ENCODE measurements around the gene SYMPK. TPM values are rescaled to one million over a fixed set of nuclear protein-coding genes. Genes with fewer than 3 reads are reported as not detected.

SYMPK gene
- total RNA-seq, 1 donor from 2014 or later: 23.1 TPM

- no peak for DNase-seq (ENCODE audit: low spot score)
Measured at GRCh38 chr19:45766869-45767346, 96.0 kb downstream of the SYMPK start.

GRCh38 chr19:45766296-45766868 is 96.6 kb downstream of the SYMPK start:
- no peak for DNase-seq (ENCODE audit: low spot score)

DNA sequence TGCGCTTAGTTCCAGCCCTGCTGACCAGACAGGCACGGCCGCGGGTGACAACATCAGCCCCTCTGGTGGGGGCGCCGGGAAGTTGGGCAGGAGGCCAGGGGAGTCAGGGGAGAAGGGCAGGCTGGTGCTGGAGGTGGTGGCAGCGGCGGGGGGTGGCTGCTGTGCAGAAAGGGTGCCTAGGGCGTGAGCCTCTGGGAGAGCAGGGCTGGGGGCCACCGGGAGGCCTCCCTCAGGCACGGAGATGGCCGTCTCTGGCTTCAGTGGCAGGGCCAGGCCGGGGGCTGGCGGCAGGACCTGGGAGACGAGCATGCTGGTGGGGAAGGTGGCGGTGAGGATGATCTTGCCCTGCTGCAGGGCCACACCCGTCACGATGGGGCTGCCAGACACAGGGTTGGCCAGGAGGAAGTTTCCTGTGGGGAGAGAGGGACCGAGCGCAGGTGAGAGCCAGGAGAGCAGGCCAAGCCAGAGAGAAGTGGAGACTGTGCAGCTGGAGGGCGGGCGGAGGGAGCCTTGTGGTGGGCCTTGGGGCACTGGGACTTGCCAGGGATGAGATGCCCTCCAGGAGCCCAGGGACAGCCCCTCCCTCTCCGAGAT is 97.1 kb downstream of the SYMPK start:
- DNase-seq (ENCODE audit: low spot score): no peak

Other genes with a start within 250 kb of the SYMPK start
- 4.6 TPM for gene EML2, start 223.8 kb downstream of the SYMPK start, total RNA-seq (ENCODE audit: insufficient read depth, low replicate concordance)
- gene GIPR, start 194.9 kb downstream of the SYMPK start, total RNA-seq (ENCODE audit: insufficient read depth, low replicate concordance): 0.72 TPM
- gene SNRPD2, start 171.2 kb downstream of the SYMPK start, total RNA-seq (ENCODE audit: insufficient read depth, low replicate concordance): 108 TPM
- gene QPCTL, start 170.5 kb downstream of the SYMPK start, total RNA-seq (ENCODE audit: insufficient read depth, low replicate concordance): 9.4 TPM
- gene FBXO46, start 132.3 kb downstream of the SYMPK start, total RNA-seq (ENCODE audit: insufficient read depth, low replicate concordance): 13.0 TPM
- not detected for gene MEIOSIN, start 129.7 kb downstream of the SYMPK start, total RNA-seq (ENCODE audit: insufficient read depth, low replicate concordance)
- 18.8 TPM for gene SIX5, start 93.9 kb downstream of the SYMPK start, total RNA-seq (ENCODE audit: insufficient read depth, low replicate concordance)
- gene DMPK, start 80.7 kb downstream of the SYMPK start, total RNA-seq (ENCODE audit: insufficient read depth, low replicate concordance): 91.2 TPM
- 23.8 TPM for gene DMWD, start 70.3 kb downstream of the SYMPK start, total RNA-seq (ENCODE audit: insufficient read depth, low replicate concordance)
- gene RSPH6A, start 47.8 kb downstream of the SYMPK start, total RNA-seq (ENCODE audit: insufficient read depth, low replicate concordance): not detected
- gene FOXA3, start 1.2 kb upstream of the SYMPK start, total RNA-seq (ENCODE audit: insufficient read depth, low replicate concordance): not detected
- 16.9 TPM for gene IRF2BP1, start 23.0 kb upstream of the SYMPK start, total RNA-seq (ENCODE audit: insufficient read depth, low replicate concordance)
- not detected for gene MYPOP, start 39.5 kb upstream of the SYMPK start, total RNA-seq (ENCODE audit: insufficient read depth, low replicate concordance)
- gene NANOS2, start 51.6 kb upstream of the SYMPK start, total RNA-seq (ENCODE audit: insufficient read depth, low replicate concordance): not detected
- gene NOVA2, start 110.7 kb upstream of the SYMPK start, total RNA-seq (ENCODE audit: insufficient read depth, low replicate concordance): 6.0 TPM
- gene CCDC61, start 132.3 kb upstream of the SYMPK start, total RNA-seq (ENCODE audit: insufficient read depth, low replicate concordance): 5.8 TPM
- gene PGLYRP1, start 159.9 kb upstream of the SYMPK start, total RNA-seq (ENCODE audit: insufficient read depth, low replicate concordance): not detected
- 3.4 TPM for gene IGFL4, start 177.9 kb upstream of the SYMPK start, total RNA-seq (ENCODE audit: insufficient read depth, low replicate concordance)